GM18951 (cell line): ENCODE measurements around the gene PA2G4.
"Not testable (repeated sequence)": the region's sequence is repeated elsewhere in the genome, so short reads cannot be mapped to it uniquely, and the experiment has no call there.

ENCODE experiments used
- POLR2A ChIP-seq: IDR thresholded peaks from 4 replicates; pipeline ENCODE4 v1.6.1; 2011; ENCODE audit warnings: mild to moderate bottlenecking; ENCODE audit not compliant: insufficient read length, insufficient read depth; ENCODE audit errors: extremely low read depth
- in situ Hi-C: fragments of 300-500 bp; cut with MboI; formaldehyde crosslinking; loops from one replicate; pipeline ENCODE4 v1.12.0; 2022; ENCODE audit warnings: low sequenced_read_pairs, mixed read lengths, inconsistent platforms; ENCODE audit not compliant: unreplicated experiment

Gene PA2G4

GRCh38 chr12:56104109-56104814 lies at the start of gene PA2G4:
PA2G4 (plus strand) TSS chr12:56104559; CDS start chr12:56104738, 179 bp downstream.
- TF ChIP-seq POLR2A: peak; percentile 92
- in situ Hi-C loops: loop anchor here (10.0 kb wide), 1 partner anchor 109 kb away; the partner anchor contains the start of gene SUOX

GRCh38 chr12:56059964-56060363 lies 44.4 kb upstream of the PA2G4 start:
- in situ Hi-C loops: not testable (repeated sequence)

GRCh38 chr12:56061982-56062381 lies 42.4 kb upstream of the PA2G4 start:
- in situ Hi-C loops: no loop called here
- no peak for TF ChIP-seq POLR2A

GRCh38 chr12:56062996-56063395 lies 41.4 kb upstream of the PA2G4 start:
- in situ Hi-C loops: no loop called here
- TF ChIP-seq POLR2A: no peak

- in situ Hi-C loops: no loop called here
- no peak for TF ChIP-seq POLR2A
Measured at GRCh38 chr12:56071648-56072047, 32.7 kb upstream of the PA2G4 start.

GRCh38 chr12:56074396-56074795 lies 30.0 kb upstream of the PA2G4 start:
- TF ChIP-seq POLR2A: no peak
- in situ Hi-C loops: no loop called here

- in situ Hi-C loops: not testable (repeated sequence)
Measured at GRCh38 chr12:56077966-56078365, 26.4 kb upstream of the PA2G4 start.

- in situ Hi-C loops: no loop called here
- no peak for TF ChIP-seq POLR2A
Measured at GRCh38 chr12:56078427-56078826, 25.9 kb upstream of the PA2G4 start.

- TF ChIP-seq POLR2A: no peak
- in situ Hi-C loops: no loop called here
Measured at GRCh38 chr12:56078931-56079722, 25.2 kb upstream of the PA2G4 start.

- TF ChIP-seq POLR2A: no peak
- in situ Hi-C loops: no loop called here
Measured at GRCh38 chr12:56079723-56080555, 24.4 kb upstream of the PA2G4 start, which contains the start of gene ERBB3. ERBB3 (plus strand) TSS chr12:56080165; CDS start chr12:56080301, 136 bp downstream.

GRCh38 chr12:56080556-56081138 lies 23.7 kb upstream of the PA2G4 start:
- in situ Hi-C loops: no loop called here
- no peak for TF ChIP-seq POLR2A

GRCh38 chr12:56081393-56082347 lies 22.7 kb upstream of the PA2G4 start:
- no peak for TF ChIP-seq POLR2A
- in situ Hi-C loops: no loop called here
